Heart right ventricle (tissue), 16 donors: Measurements from ENCODE around the gene CKS1B. TPM values are rescaled to one million over a fixed set of nuclear protein-coding genes. Genes with fewer than 3 reads are reported as not detected.

Experiments
- ATAC-seq, 8 donors: fragments of 200-7000 bp; cut with Tn5 transposase; one replicate each; pipeline ENCODE4 v1.9.1; 2020; ENCODE audit warnings: mild to moderate bottlenecking in 8 of 8, moderate library complexity in 8 of 8, moderate number of reproducible peaks in 1 of 8
- DNase-seq, 2 donors: peaks; one replicate each; pipeline ENCODE4 v3.0.0-alpha.2; 2020
- H3K27ac ChIP-seq, 10 donors: fragments of 200-600 bp; sonication (generic) in 2 of 10; one replicate each; pipeline versions ENCODE4 v1.5.0 to v1.8.0; 2020 to 2022; ENCODE audit warnings: mild to moderate bottlenecking in 3 of 10
- H3K27me3 ChIP-seq, 7 donors: fragments of 200-600 bp; one replicate each; pipeline ENCODE4 v1.8.0; 2021 to 2022; ENCODE audit warnings: mild to moderate bottlenecking in 2 of 7
- H3K36me3 ChIP-seq, 9 donors: fragments of 200-600 bp; sonication (generic) in 1 of 9; one replicate each; pipeline versions ENCODE4 v1.5.0 to v1.8.0; 2020 to 2022; ENCODE audit warnings: mild to moderate bottlenecking in 2 of 9
- H3K4me1 ChIP-seq, 9 donors: fragments of 200-600 bp; sonication (generic) in 1 of 9; one replicate each; pipeline versions ENCODE4 v1.5.0 to v1.8.0; 2020 to 2022; ENCODE audit warnings: mild to moderate bottlenecking in 4 of 9
- H3K4me3 ChIP-seq, 10 donors: fragments of 200-600 bp; sonication (generic) in 2 of 10; one replicate each; pipeline versions ENCODE4 v1.5.0 to v1.8.0; 2020 to 2022; ENCODE audit warnings: mild to moderate bottlenecking in 7 of 10, moderate library complexity in 2 of 10
- H3K9me3 ChIP-seq, 11 donors: fragments of 200-600 bp in 10 of 11; sonication (generic) in 2 of 11; one replicate each; pipeline versions ENCODE4 v1.5.0 to v1.8.0; 2013 to 2022; ENCODE audit warnings: mild to moderate bottlenecking in 2 of 11, control low read depth in 1 of 11, moderate library complexity in 1 of 11
- WGBS, 2 donors: extraction: QIAGEN DNeasy Blood & Tissue Kit; methylation state at CpG; one replicate each; pipeline ENCODE4 v1.1.7; 2013; ENCODE audit warnings: inconsistent platforms in 1 of 2; 5-methylcytosine and 5-hydroxymethylcytosine counted together
- intact Hi-C, 10 donors: fragments of 100-400 bp; cut with DNase I; formaldehyde crosslinking; loops; one replicate each; pipeline versions ENCODE4 v1.11.1 to v1.14.2; 2022
- polyA plus RNA-seq, 2 donors: library from polyadenylated mRNA; stranded (reverse); fragments of 200-250 nt; gene quantifications; one replicate each; pipeline ENCODE4 v1.2.3, GENCODE V29; 2013
- total RNA-seq, 10 donors: library from RNA; stranded (reverse); fragmentation: NEBNext Ultra II Directional in 3 of 10; extraction: Animal tissue kit (Norgen Biotek cat#: 25700) in 3 of 10; gene quantifications; one replicate each; pipeline versions ENCODE4 v1.2.1 to v1.2.4, GENCODE V29; 2021 to 2023
- TF ChIP-seq, protein P1 (sequence below), 9 donors: fragments of 200-600 bp; sonication (generic) in 2 of 9; IDR thresholded peaks; one replicate each; pipeline versions ENCODE4 v1.5.0 to v1.8.0; 2021 to 2022; ENCODE audit warnings: antibody characterized with exemption in 9 of 9, mild to moderate bottlenecking in 5 of 9, moderate library complexity in 1 of 9
- donor health status: Arrhythmogenic right ventricular cardiomyopathy.
- donor health status: ischemic (EF 13 %, LVEDD 7.1; RV severe dilation, severe dysfunction).
- donor health status: healthy with polysubstance abuse.
- donor health status: DM: no; HTN: yes; CAD: no.
- donor health status: DM: no; HTN: no; CAD: no.
- donor health status: ischemic (EF 25% LVEDD 6.9; RV normal size, moderate dysfunction).
- donor health status: ischemic (EF 25% LVEDD 5.7; RV mildly dilated, moderate dysfunction).
- donor health status: healthy.
- donor health status: DM: yes; HTN: yes; CAD: no.
- donor health status: Ischemic cardiomyopathy.
- donor health status: ischemic (EF 35%, LVEDD 5.7; RV mildly dilated, moderate dysfunction).
- donor health status: nonischemic (EF 11% LVEDD 7.7; RV severe dilation, severe dysfunction).
- donor health status: DM: yes; HTN: yes; CAD: no.
- donor health status: PGD.
- donor health status: ischemic (EF 29% LVEDD 5.4; RV normal size, mild dysfunction).
- donor health status: nonischemic (EF 23%, LVEDD 6.1; RV moderate dilation, normal function).

Gene CKS1B
- total and polyA plus RNA-seq, 12 donors = 4.6 to 36.7 (median 17.5) TPM

DNA sequence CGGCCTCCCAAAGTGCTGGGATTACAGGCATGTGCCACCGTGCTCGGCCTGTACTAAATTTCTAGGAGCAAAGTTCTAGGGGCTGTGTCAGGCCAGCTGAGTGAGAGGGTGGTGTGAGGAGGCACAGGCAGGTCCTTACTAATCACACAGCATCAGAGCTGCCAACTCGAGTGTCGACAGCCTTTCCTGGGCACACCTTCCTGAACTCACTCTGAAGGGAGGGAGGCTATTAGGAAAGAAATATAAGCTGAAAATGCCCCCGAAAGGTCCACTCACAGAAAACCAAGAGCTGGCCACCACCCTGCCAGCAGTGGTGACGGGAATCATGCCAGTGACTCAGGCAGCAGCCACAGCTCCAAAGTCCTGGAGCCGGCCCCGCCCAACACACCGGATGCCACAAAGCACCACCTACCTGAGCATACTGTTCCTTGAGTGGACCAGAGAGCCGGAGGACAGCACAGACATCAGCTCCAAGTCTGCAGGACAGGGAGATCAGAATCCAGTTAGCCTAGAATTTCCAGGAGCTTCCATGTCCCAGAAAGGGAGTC is 42.5 kb upstream of the CKS1B start:
- no peak overlapping the region for H3K4me3 ChIP-seq
- TF ChIP-seq, protein P1, sequence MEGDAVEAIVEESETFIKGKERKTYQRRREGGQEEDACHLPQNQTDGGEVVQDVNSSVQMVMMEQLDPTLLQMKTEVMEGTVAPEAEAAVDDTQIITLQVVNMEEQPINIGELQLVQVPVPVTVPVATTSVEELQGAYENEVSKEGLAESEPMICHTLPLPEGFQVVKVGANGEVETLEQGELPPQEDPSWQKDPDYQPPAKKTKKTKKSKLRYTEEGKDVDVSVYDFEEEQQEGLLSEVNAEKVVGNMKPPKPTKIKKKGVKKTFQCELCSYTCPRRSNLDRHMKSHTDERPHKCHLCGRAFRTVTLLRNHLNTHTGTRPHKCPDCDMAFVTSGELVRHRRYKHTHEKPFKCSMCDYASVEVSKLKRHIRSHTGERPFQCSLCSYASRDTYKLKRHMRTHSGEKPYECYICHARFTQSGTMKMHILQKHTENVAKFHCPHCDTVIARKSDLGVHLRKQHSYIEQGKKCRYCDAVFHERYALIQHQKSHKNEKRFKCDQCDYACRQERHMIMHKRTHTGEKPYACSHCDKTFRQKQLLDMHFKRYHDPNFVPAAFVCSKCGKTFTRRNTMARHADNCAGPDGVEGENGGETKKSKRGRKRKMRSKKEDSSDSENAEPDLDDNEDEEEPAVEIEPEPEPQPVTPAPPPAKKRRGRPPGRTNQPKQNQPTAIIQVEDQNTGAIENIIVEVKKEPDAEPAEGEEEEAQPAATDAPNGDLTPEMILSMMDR (IDR thresholded peaks at IDR 0.05) = no peak
- ATAC-seq (no peak), DNase-seq (no peak)
- intact Hi-C loops = loop anchor here in 1 of 10 donors (10.0 kb wide), 1 partner anchor 367 kb away; the partner anchor contains the start of gene CHRNB2
- WGBS, 2 donors = 75 to 77% methylated on average over 11 of the region's 11 CpGs
- H3K36me3 ChIP-seq = peaks cover 0 to 51% (median 13%) of the 10 kb centered on the region in 9 donors
- no peaks in the 10 kb centered on the region for H3K27me3 ChIP-seq
- H3K9me3 ChIP-seq = no peaks in the 10 kb centered on the region
- H3K4me1 ChIP-seq = peaks cover 0 to 13% (median 10%) of the 10 kb centered on the region in 9 donors
- H3K27ac ChIP-seq = no peak overlapping the region

DNA sequence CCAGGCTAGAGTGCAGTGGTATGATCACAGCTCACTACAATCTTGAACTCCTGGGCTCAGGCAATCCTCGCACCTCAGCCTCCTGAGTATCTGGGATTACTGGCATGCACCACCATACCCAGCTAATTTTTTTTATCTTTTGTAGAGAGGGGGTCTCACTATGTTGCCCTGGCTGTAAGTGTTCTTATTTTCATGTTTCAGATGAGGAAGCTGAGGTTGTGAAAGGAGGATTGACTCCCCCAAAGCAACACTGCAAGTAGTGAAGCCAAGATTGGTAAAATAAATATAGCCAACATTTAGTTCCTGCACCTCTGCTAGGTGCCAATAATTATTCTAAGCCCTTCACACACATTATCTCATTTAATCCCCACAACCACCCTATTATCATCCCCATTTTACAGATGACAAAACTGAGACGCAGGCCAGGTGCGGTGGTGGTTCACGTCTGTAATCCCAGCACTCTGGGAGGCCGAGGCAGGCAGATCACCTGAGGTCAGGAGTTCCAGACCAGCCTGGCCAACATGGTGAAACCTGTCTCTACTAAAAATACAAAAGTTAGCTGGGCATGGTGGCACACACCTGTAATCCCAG is 40.0 kb upstream of the CKS1B start:
- Histone ChIP-seq H3K4me3 (no peak overlapping the region), H3K36me3 (peaks cover 0 to 27% (median 8%) of the 10 kb centered on the region in 9 donors), H3K27me3 (no peaks in the 10 kb centered on the region), H3K4me1 (peaks cover 7 to 27% (median 21%) of the 10 kb centered on the region in 9 donors), H3K9me3 (no peaks in the 10 kb centered on the region), H3K27ac (no peak overlapping the region)
- DNase-seq (no peak), ATAC-seq (no peak)
- 96 to 97% methylated on average over 5 of the region's 5 CpGs for WGBS, 2 donors
- TF ChIP-seq, protein P1 (IDR thresholded peaks at IDR 0.05) = no peak
- intact Hi-C loops = loop anchor here in 1 of 10 donors (10.0 kb wide), 1 partner anchor 370 kb away; the partner anchor contains the start of gene CHRNB2

DNA sequence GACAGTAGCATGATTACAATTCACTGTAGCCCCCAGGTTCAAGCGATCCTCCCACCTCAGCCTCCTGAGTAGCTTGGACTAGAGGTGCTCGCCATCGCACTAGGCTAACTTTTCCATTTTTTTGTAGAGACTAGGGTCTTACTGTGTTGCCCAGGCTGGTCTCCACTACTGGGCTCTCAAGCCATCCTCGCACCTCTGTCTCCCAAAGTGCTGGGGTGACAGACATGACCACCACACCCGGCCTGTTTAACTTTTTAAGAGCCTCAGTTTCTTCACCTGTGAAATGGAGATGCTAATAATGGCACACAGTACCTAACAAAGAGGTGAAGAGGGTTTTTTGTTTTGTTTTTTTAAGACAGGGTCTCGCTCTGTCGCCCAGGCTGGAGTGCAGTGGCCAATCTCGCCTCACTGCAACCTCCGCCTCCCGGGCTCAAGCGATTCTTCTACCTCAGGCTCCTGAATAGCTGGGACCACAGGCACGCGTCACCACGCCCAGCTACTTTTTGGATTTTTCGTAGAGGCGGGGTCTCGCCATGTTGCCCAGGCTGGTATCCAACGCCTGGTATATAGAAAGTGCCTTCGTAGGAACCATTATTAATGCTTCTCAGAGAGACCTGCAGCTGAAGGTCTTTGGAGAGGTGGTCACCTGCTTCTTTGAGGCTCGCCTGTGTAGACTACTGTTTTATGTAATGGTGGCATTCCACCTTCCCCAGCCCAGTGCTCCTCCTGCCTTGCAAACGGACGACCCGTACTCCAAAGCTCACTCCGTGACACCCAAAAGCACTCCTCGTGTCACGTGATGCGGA is 38.5 kb upstream of the CKS1B start:
- H3K27ac ChIP-seq = peak overlapping the region; percentile 87 to 99 (median 96)
- intact Hi-C loops = loop anchor here in 5 of 10 donors (1.0 to 10.0 kb wide), 5 partner anchors 24 to 379 kb away; partner anchors contain the start of genes UBE2Q1 (in 3 of the 5) and CHRNB2 (in 1 of the 5)
- peaks cover 0 to 16% (median 5%) of the 10 kb centered on the region in 9 donors for H3K36me3 ChIP-seq
- TF ChIP-seq, protein P1 (IDR thresholded peaks at IDR 0.05) = no peak
- no peaks in the 10 kb centered on the region for H3K27me3 ChIP-seq
- ATAC-seq (no peak), DNase-seq (no peak)
- 43 to 44% methylated on average over 27 of the region's 27 CpGs for WGBS, 2 donors
- no peaks in the 10 kb centered on the region for H3K9me3 ChIP-seq
- H3K4me1 ChIP-seq = peaks cover 7 to 37% (median 22%) of the 10 kb centered on the region in 9 donors
- peak overlapping the region; percentile 44 to 70 (median 64) for H3K4me3 ChIP-seq

DNA sequence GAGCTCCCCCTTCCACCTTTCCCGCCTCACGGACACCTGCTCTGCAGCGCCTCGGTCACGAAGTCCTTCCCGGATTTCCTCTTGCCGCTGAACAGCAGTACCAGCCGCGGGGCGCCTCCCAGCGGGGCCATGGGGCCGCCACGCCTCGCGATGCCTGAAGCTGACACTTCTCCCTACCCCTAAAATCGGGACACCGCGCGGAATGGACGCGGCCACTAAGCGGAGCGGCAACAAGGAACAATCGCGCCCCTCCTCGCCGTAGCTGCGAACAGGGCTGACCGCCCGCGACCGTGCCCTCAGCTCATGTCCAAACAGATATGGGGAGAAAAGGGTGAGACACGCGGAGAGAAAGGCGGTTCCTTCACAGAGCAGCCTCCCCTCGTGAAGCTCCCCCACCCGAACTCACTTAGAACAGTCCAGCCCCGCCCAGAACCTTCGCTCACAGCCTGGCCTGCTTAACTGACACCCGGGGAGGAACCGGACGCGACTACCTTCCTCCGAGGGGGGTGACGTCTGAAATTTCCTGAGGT is 37.9 kb upstream of the CKS1B start, which contains the start of gene PMVK:
Gene PMVK, minus strand, starts transcription at position 165 of the 530 bp plus-strand sequence. Its CDS starts 34 bp downstream, at position 131.
- peaks cover 7 to 43% (median 25%) of the 10 kb centered on the region in 9 donors for H3K4me1 ChIP-seq
- 1% methylated on average over 45 of the region's 45 CpGs for WGBS, 2 donors

More for the DNA sequence above, 37.9 kb upstream of the CKS1B start, which contains the start of gene PMVK:
- TF ChIP-seq, protein P1 (IDR thresholded peaks at IDR 0.05) = peak in 8 of 9 donors; percentile 11 to 62 (median 36)
- Histone ChIP-seq H3K4me3 (peak within 1 kb of the TSS; percentile 44 to 70 (median 64)), H3K27me3 (no peaks in the 10 kb centered on the region), H3K36me3 (peaks cover 0 to 9% (median 0%) of the 10 kb centered on the region in 9 donors), H3K27ac (peak within 1 kb of the TSS; percentile 87 to 99 (median 96)), H3K9me3 (no peaks in the 10 kb centered on the region)
- intact Hi-C loops = loop anchor here in 5 of 10 donors (1.0 to 10.0 kb wide), 5 partner anchors 24 to 379 kb away; partner anchors contain the start of genes UBE2Q1 (in 3 of the 5) and CHRNB2 (in 1 of the 5)
- DNase-seq (peak; percentile 92 to 98), ATAC-seq (peak; percentile 92 to 97 (median 96))
